HepG2 (cell line): ENCODE results near the gene SHLD1.

Source experiments
- CTCF ChIP-seq: sonication (generic); formaldehyde crosslinking; IDR thresholded peaks from 2 replicates; pipeline ENCODE4 v1.5.0; 2020; ENCODE audit warnings: mild to moderate bottlenecking, missing genetic modification reagents, moderate library complexity
- EP300 ChIP-seq, 3 experiments: sonication (generic) in 1 of 3; formaldehyde crosslinking in 1 of 3; IDR thresholded peaks; 2 replicates each; pipeline versions ENCODE4 v1.5.1 to v1.6.1; 2011 to 2020; ENCODE audit warnings: low read depth in 2 of 3, low read length in 2 of 3, borderline replicate concordance in 1 of 3, improper control_type of control experiment in 1 of 3, mild to moderate bottlenecking in 1 of 3, missing genetic modification reagents in 1 of 3, moderate library complexity in 1 of 3
- U2AF1 ChIP-seq: fragments of 200-400 bp; formaldehyde crosslinking; optimal IDR thresholded peaks from 2 replicates; pipeline ENCODE3; 2017; ENCODE audit warnings: mild to moderate bottlenecking, low read depth, low read length
- ZNF577 ChIP-seq: sonication (generic); formaldehyde crosslinking; IDR thresholded peaks from 2 replicates; pipeline ENCODE4 v1.4.0; 2020; ENCODE audit warnings: mild to moderate bottlenecking, low read depth, missing genetic modification reagents, borderline replicate concordance

DNA sequence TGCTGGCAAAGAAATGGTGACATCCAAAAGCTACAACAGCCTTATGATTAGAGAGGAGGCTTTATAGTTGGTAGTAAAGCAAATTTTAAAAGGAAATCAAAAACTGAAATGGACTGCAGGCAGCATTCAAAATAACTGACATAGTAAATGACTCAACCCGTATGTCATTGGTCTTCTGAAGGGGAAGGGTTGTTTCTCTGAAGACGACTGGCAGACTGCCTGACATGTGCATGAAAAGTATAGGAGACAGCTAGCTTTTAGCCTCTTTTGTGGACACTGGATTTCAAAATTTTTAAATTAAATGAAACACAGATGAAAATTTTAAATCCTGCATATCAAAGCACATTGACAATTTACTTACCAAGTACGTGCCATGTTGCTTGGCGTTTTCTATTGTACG, 109.4 kb downstream of the SHLD1 start:
- no peak for TF ChIP-seq EP300 (IDR thresholded peaks at IDR 0.05; ENCODE audit: low read depth in 2 of 2, low read length in 2 of 2)
- TF ChIP-seq EP300 (CRISPR knock-in tag; IDR thresholded peaks at IDR 0.05; ENCODE audit: borderline replicate concordance): no peak
- no peak for TF ChIP-seq U2AF1
- TF ChIP-seq ZNF577 (CRISPR knock-in tag): no peak
- TF ChIP-seq CTCF: no peak
